Muscle of leg (tissue), 11 donors: ENCODE measurements around the gene BACH1. TPM values are rescaled to one million over a fixed set of nuclear protein-coding genes. Genes with fewer than 3 reads are reported as not detected.

Experiments
- DNase-seq: peaks from one replicate; pipeline ENCODE4 v3.0.0; 2013
- H3K27ac ChIP-seq: one replicate; pipeline ENCODE4 v1.5.1; 2013; ENCODE audit warnings: mild to moderate bottlenecking, low read length, control low read depth
- H3K27me3 ChIP-seq: one replicate; pipeline ENCODE4 v1.6.1; 2013; ENCODE audit warnings: low read length; ENCODE audit not compliant: control insufficient read depth, insufficient read depth
- H3K36me3 ChIP-seq: one replicate; pipeline ENCODE4 v1.6.1; 2013; ENCODE audit warnings: low read length; ENCODE audit not compliant: control insufficient read depth, insufficient read depth
- H3K4me1 ChIP-seq: one replicate; pipeline ENCODE4 v1.6.1; 2013; ENCODE audit warnings: low read length; ENCODE audit not compliant: control insufficient read depth, insufficient read depth
- H3K4me3 ChIP-seq: one replicate; pipeline ENCODE4 v1.5.1; 2013; ENCODE audit warnings: low read length, control low read depth
- H3K9me3 ChIP-seq: replicated peaks from 2 replicates; pipeline ENCODE4 v1.6.1; 2013; ENCODE audit warnings: low read depth, low read length; ENCODE audit not compliant: control insufficient read depth
- WGBS: methylation state at CpG from one replicate; pipeline ENCODE4 v1.1.5; 2013; ENCODE audit warnings: missing lambda C conversion rate; ENCODE audit not compliant: insufficient coverage; 5-methylcytosine and 5-hydroxymethylcytosine counted together
- polyA plus RNA-seq, 8 donors: library from polyadenylated mRNA; unstranded; fragments of 120-200 nt; gene quantifications; one replicate each; pipeline versions ENCODE4 v1.2.1 to v1.2.3, GENCODE V29; 2013; ENCODE audit warnings: inconsistent platforms in 1 of 8, low replicate concordance in 1 of 8; ENCODE audit not compliant: insufficient read length in 8 of 8, insufficient read depth in 1 of 8
- total RNA-seq: library from RNA; stranded (reverse); fragments of 120-200 nt; gene quantifications from one replicate; pipeline ENCODE4 v1.2.4, GENCODE V29; 2013

Gene BACH1
- total and polyA plus RNA-seq, 9 donors, result 17.1 to 73.5 (median 24.3) TPM

DNA sequence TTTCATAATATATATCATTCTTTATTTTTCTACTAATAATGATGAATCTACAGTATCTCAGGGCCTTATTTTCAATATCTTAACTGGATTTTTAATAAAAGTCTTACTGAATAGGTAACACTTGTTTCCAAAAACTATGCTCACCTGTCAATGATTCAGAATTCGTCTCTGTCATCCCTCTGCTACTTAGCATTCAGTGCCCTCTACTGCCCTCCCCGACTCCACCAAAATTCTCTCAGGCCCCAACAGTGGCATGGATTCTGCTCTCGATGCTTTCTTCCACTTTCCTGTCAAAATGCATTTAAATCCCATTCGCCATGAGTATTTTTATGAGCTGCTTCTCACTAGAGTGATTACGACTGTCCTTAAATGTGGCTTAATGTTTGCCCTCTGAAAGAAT is 10.5 kb upstream of the BACH1 start:
- no peak for DNase-seq
- no peak overlapping the region for H3K27ac ChIP-seq
- H3K4me1 ChIP-seq, result peaks cover 4% of the 10 kb centered on the region
- 65% methylated on average over 2 of the region's 5 CpGs for WGBS
- H3K36me3 ChIP-seq, result no peaks in the 10 kb centered on the region
- H3K4me3 ChIP-seq, result no peak overlapping the region
- peaks cover 2% of the 10 kb centered on the region for H3K9me3 ChIP-seq
- H3K27me3 ChIP-seq, result no peaks in the 10 kb centered on the region

DNA sequence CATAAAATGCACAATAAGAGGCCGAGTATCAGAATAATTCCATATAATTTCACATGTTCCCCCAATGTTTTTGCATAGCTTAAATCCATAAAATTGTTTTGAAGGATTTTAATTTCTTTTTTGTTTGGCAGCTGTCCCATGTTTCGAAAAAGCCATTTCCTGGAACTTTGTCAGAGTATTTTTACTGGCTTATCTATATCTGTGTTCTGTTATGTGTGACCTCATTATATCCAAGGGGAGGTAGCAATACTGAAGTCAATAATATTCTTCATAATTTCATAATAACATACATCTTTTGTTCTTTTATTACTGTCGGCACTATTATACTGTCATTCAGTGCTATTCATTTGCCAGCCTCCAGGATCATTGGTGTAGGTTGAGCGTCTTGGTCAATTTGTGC is 9.4 kb upstream of the BACH1 start:
- WGBS, result no CpG with 5 or more reads among the region's 4 CpGs
- Histone ChIP-seq H3K9me3 (peaks cover 2% of the 10 kb centered on the region), H3K4me3 (no peak overlapping the region), H3K27ac (no peak overlapping the region), H3K4me1 (peaks cover 2% of the 10 kb centered on the region), H3K27me3 (no peaks in the 10 kb centered on the region), H3K36me3 (no peaks in the 10 kb centered on the region)
- no peak for DNase-seq

DNA sequence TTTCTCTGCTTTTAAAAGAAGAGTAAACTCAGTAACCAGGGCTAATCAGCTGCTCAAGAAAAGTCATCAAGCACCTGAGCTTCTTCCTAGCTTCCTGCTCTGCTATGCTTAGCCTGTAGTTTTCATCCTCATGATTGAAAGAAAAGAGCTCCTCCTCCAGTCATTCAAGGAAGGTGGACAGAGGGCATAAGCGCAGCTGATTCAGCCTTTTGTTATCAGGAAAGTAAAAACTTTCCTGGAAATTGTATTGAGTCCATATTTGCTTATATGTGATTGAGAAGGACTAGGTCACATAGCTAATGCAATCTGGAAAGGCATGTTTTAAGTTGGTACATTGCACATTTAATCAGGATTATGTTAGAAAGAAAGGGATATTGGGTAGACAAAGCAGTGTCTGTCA is 8.5 kb upstream of the BACH1 start:
- peaks cover 2% of the 10 kb centered on the region for H3K4me1 ChIP-seq
- peaks cover 2% of the 10 kb centered on the region for H3K9me3 ChIP-seq
- H3K36me3 ChIP-seq, result no peaks in the 10 kb centered on the region
- H3K4me3 ChIP-seq, result no peak overlapping the region
- no CpG with 5 or more reads among the region's 1 CpG for WGBS
- H3K27me3 ChIP-seq, result no peaks in the 10 kb centered on the region
- no peak for DNase-seq
- H3K27ac ChIP-seq, result no peak overlapping the region

DNA sequence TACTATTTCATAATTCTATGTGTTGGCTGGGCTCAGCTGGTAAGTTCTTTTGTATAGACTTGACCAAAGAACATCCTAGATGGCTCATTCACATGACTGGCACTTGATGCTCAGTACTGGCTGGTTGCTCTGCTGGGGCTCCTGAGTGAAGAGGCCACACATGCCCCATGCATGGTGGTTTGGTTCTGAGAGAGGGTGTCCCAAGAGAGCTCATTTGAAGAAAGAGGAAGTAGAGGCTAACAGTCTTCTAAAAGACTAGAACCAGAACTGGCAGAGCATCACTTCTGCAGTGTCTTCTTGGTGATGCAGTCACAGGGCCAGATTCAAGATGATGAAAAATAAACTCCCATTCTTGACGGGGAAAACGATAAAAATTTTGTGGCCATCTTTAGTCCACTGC is 5.2 kb upstream of the BACH1 start:
- H3K4me1 ChIP-seq, result peaks cover 8% of the 10 kb centered on the region
- H3K27me3 ChIP-seq, result no peaks in the 10 kb centered on the region
- no peak overlapping the region for H3K4me3 ChIP-seq
- H3K27ac ChIP-seq, result no peak overlapping the region
- DNase-seq, result no peak
- WGBS, result 93% methylated on average over 2 of the region's 2 CpGs
- peaks cover 2% of the 10 kb centered on the region for H3K9me3 ChIP-seq
- no peaks in the 10 kb centered on the region for H3K36me3 ChIP-seq

GRCh38 chr21:29295066-29295650 is 3.6 kb upstream of the BACH1 start:
- Histone ChIP-seq H3K4me3 (no peak overlapping the region), H3K27ac (no peak overlapping the region), H3K9me3 (peaks cover 2% of the 10 kb centered on the region), H3K27me3 (no peaks in the 10 kb centered on the region), H3K36me3 (no peaks in the 10 kb centered on the region), H3K4me1 (peaks cover 9% of the 10 kb centered on the region)
- WGBS, result 90% methylated on average over 5 of the region's 9 CpGs
- DNase-seq, result no peak

- no peaks in the 10 kb centered on the region for H3K36me3 ChIP-seq
- H3K4me1 ChIP-seq, result peaks cover 14% of the 10 kb centered on the region
- peaks cover 2% of the 10 kb centered on the region for H3K9me3 ChIP-seq
- WGBS, result 66% methylated on average over 3 of the region's 3 CpGs
- H3K4me3 ChIP-seq, result no peak overlapping the region
- H3K27ac ChIP-seq, result no peak overlapping the region
- no peaks in the 10 kb centered on the region for H3K27me3 ChIP-seq
- no peak for DNase-seq
These were observed 2.3 kb upstream of the BACH1 start for GRCh38 chr21:29296446-29296845.

- Histone ChIP-seq H3K4me3 (peak overlapping the region; percentile 52), H3K4me1 (peaks cover 15% of the 10 kb centered on the region), H3K36me3 (no peaks in the 10 kb centered on the region), H3K27ac (peak overlapping the region; percentile 30), H3K27me3 (no peaks in the 10 kb centered on the region), H3K9me3 (no peaks in the 10 kb centered on the region)
- WGBS, result 85% methylated on average over 11 of the region's 27 CpGs
- no peak for DNase-seq
These were observed 1.0 kb upstream of the BACH1 start for GRCh38 chr21:29297483-29298347.

GRCh38 chr21:29299046-29299915 is 559 bp downstream of the BACH1 start:
- WGBS, result under 1% methylated on average over 72 of the region's 75 CpGs
- no peaks in the 10 kb centered on the region for H3K27me3 ChIP-seq
- no peaks in the 10 kb centered on the region for H3K9me3 ChIP-seq
- DNase-seq, result peak; percentile 79
- peak overlapping the region; percentile 82 for H3K4me3 ChIP-seq
- H3K4me1 ChIP-seq, result peaks cover 15% of the 10 kb centered on the region
- peak overlapping the region; percentile 92 for H3K27ac ChIP-seq
- H3K36me3 ChIP-seq, result no peaks in the 10 kb centered on the region

GRCh38 chr21:29299916-29300806 is 1.4 kb downstream of the BACH1 start:
- Histone ChIP-seq H3K27ac (peak overlapping the region; percentile 92), H3K27me3 (no peaks in the 10 kb centered on the region), H3K36me3 (no peaks in the 10 kb centered on the region), H3K4me1 (peaks cover 17% of the 10 kb centered on the region), H3K9me3 (no peaks in the 10 kb centered on the region), H3K4me3 (peak overlapping the region; percentile 82)
- 15% methylated on average over 5 of the region's 13 CpGs for WGBS
- peak; percentile 75 for DNase-seq
